H1 (cell line): ENCODE results near the gene EPB41L2. TPM values are rescaled to one million over a fixed set of nuclear protein-coding genes. Genes with fewer than 3 reads are reported as not detected.

Experiments
- BACH1 ChIP-seq: IDR thresholded peaks from 2 replicates; pipeline ENCODE4 v1.6.1; 2012; ENCODE audit warnings: low read length, improper control_type of control experiment
- CTBP2 ChIP-seq: IDR thresholded peaks from 2 replicates; pipeline ENCODE4 v1.7.0; 2011; ENCODE audit warnings: borderline replicate concordance, mild to moderate bottlenecking, moderate library complexity, mixed read lengths, low read length; ENCODE audit not compliant: insufficient read depth, insufficient read length
- NANOG ChIP-seq: IDR thresholded peaks from 2 replicates; pipeline ENCODE4 v1.6.1; 2011; ENCODE audit warnings: low read length, low read depth, mild to moderate bottlenecking, inconsistent platforms; ENCODE audit not compliant: insufficient read depth, poor library complexity, severe bottlenecking
- RFX5 ChIP-seq: IDR thresholded peaks from 2 replicates; pipeline ENCODE4 v1.6.1; 2011; ENCODE audit warnings: low read depth, low read length, improper control_type of control experiment, borderline replicate concordance
- SP4 ChIP-seq: IDR thresholded peaks from 2 replicates; pipeline ENCODE4 v1.6.1; 2012; ENCODE audit warnings: low read length, inconsistent platforms
- polyA plus RNA-seq, 7 experiments: library from polyadenylated mRNA; depleted of rRNA in 3 of 7; stranded (reverse) in 5 of 7; unstranded in 2 of 7; fragments of >200 nt in 5 of 7; fragments of 200-250 nt in 2 of 7; gene quantifications; 1 replicate in 5 of 7; 2 replicates in 1 of 7; 4 replicates in 1 of 7; pipeline versions ENCODE4 v1.2.1 to v1.2.3, GENCODE V29; 2011 to 2013; ENCODE audit warnings: missing spikeins in 2 of 7, mixed read lengths in 2 of 7
- total RNA-seq: library from RNA; stranded (reverse); fragmentation: NEBNext Ultra II Directional; extraction: Animal tissue kit (Norgen Biotek cat#: 25700); gene quantifications from 2 replicates; pipeline ENCODE4 v1.2.1, GENCODE V29; 2021

Gene EPB41L2
- total and polyA plus RNA-seq, 2 of the 8 experiments (the other 6 are each of a cell fraction or from before 2014, with no cell fraction given), result 22.5 to 123 TPM

DNA sequence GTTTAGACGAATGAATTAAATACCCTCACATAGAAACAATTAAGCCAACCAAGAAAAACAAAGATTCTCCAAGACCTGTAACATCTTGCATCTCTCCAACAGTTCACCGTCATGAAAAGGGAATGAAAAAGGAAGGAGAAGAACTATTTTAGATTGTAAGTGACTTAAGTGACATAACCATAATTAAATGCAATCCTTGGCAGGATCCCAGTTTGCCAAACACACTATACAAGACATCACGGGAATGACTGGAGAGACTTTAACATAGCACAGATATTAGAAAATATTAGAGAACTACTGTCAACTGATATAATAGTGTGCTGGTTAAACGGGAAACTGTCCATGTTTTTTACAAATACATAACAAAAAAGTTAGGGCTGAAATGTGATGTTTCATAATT lies 22.2 kb downstream of the EPB41L2 start (continued):
- no peak for TF ChIP-seq NANOG
- TF ChIP-seq RFX5, result no peak
- no peak for TF ChIP-seq BACH1
- no peak for TF ChIP-seq CTBP2
- TF ChIP-seq SP4, result no peak
- TF ChIP-seq, all 59 proteins: peak for 0
